Left lung (tissue), 10 donors: ENCODE data around the gene JMJD1C. TPM values are rescaled to one million over a fixed set of nuclear protein-coding genes. Genes with fewer than 3 reads are reported as not detected.

Source experiments
- ATAC-seq: fragments of 200-7000 bp; cut with Tn5 transposase; one replicate; pipeline ENCODE4 v1.9.1; 2020; ENCODE audit warnings: moderate library complexity
- DNase-seq, 4 donors: peaks; one replicate each; pipeline ENCODE4 v3.0.0-alpha.2; 2013 to 2020
- H3K27ac ChIP-seq, 2 donors: fragments of 200-600 bp; sonication (generic) in 1 of 2; one replicate each; pipeline versions ENCODE4 v1.5.0 to v1.8.0; 2020 to 2021
- H3K27me3 ChIP-seq, 2 donors: fragments of 200-600 bp; sonication (generic) in 1 of 2; one replicate each; pipeline versions ENCODE4 v1.5.0 to v1.8.0; 2020 to 2021
- H3K36me3 ChIP-seq, 2 donors: fragments of 200-600 bp; sonication (generic) in 1 of 2; one replicate each; pipeline versions ENCODE4 v1.5.0 to v1.8.0; 2020 to 2021
- H3K4me1 ChIP-seq, 2 donors: fragments of 200-600 bp; one replicate each; pipeline ENCODE4 v1.8.0; 2021
- H3K4me3 ChIP-seq, 2 donors: fragments of 200-600 bp; sonication (generic) in 1 of 2; one replicate each; pipeline versions ENCODE4 v1.5.0 to v1.8.0; 2020 to 2021; ENCODE audit warnings: mild to moderate bottlenecking in 1 of 2
- H3K9me3 ChIP-seq, 2 donors: fragments of 200-600 bp; sonication (generic) in 1 of 2; one replicate each; pipeline versions ENCODE4 v1.5.0 to v1.8.0; 2020 to 2021
- intact Hi-C, 2 donors: fragments of 100-400 bp; cut with DNase I; formaldehyde crosslinking; loops; one replicate each; pipeline versions ENCODE4 v1.11.2 to v1.14.2; 2022
- polyA plus RNA-seq, 6 donors: library from polyadenylated mRNA; unstranded; fragments of 120-200 nt; gene quantifications; one replicate each; pipeline ENCODE4 v1.2.1, GENCODE V29; 2013; ENCODE audit not compliant: insufficient read length in 6 of 6
- total RNA-seq, 2 donors: library from RNA; stranded (reverse); fragmentation: NEBNext Ultra II Directional; extraction: Animal tissue kit (Norgen Biotek cat#: 25700); gene quantifications; one replicate each; pipeline ENCODE4 v1.2.1, GENCODE V29; 2021
- TF ChIP-seq, protein P1 (sequence below), 2 donors: fragments of 200-600 bp; sonication (generic) in 1 of 2; IDR thresholded peaks; one replicate each; pipeline versions ENCODE4 v1.5.0 to v1.8.0; 2021; ENCODE audit warnings: antibody characterized with exemption in 2 of 2
- donor health status: DM: no; HTN: yes; CAD: no.
- donor health status: DM: no; HTN: no; CAD: no.

JMJD1C gene
- total and polyA plus RNA-seq, 8 donors, result 68.0 to 130 (median 98.6) TPM

DNA sequence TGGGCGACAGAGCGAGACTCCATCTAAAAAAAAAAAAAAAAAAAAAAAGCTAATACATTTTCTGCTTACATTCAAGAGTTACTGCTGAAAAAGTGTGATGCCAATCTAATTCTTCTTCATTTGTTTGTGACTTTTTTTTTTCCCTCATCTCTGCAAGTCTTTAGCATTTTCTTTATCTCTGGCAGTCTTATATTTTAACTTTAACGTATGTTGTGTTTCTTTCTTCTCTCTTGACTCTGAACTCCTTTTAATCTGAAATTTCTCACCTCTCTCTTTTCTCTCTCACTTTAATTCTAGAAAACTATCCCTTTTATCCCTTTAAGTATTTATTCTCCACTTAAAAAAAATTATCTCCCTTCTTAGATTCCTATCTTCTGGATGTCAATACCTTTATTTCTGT, 146.5 kb downstream of the JMJD1C start:
- no peak overlapping the region for H3K4me3 ChIP-seq
- no peaks in the 10 kb centered on the region for H3K9me3 ChIP-seq
- intact Hi-C loops, result no loop called here
- H3K27ac ChIP-seq, result no peak overlapping the region
- no peak for ATAC-seq
- no peaks in the 10 kb centered on the region for H3K4me1 ChIP-seq
- H3K36me3 ChIP-seq, result no peaks in the 10 kb centered on the region
- TF ChIP-seq, protein P1, sequence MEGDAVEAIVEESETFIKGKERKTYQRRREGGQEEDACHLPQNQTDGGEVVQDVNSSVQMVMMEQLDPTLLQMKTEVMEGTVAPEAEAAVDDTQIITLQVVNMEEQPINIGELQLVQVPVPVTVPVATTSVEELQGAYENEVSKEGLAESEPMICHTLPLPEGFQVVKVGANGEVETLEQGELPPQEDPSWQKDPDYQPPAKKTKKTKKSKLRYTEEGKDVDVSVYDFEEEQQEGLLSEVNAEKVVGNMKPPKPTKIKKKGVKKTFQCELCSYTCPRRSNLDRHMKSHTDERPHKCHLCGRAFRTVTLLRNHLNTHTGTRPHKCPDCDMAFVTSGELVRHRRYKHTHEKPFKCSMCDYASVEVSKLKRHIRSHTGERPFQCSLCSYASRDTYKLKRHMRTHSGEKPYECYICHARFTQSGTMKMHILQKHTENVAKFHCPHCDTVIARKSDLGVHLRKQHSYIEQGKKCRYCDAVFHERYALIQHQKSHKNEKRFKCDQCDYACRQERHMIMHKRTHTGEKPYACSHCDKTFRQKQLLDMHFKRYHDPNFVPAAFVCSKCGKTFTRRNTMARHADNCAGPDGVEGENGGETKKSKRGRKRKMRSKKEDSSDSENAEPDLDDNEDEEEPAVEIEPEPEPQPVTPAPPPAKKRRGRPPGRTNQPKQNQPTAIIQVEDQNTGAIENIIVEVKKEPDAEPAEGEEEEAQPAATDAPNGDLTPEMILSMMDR (IDR thresholded peaks at IDR 0.05), result no peak
- DNase-seq, result no peak
- H3K27me3 ChIP-seq, result no peaks in the 10 kb centered on the region

DNA sequence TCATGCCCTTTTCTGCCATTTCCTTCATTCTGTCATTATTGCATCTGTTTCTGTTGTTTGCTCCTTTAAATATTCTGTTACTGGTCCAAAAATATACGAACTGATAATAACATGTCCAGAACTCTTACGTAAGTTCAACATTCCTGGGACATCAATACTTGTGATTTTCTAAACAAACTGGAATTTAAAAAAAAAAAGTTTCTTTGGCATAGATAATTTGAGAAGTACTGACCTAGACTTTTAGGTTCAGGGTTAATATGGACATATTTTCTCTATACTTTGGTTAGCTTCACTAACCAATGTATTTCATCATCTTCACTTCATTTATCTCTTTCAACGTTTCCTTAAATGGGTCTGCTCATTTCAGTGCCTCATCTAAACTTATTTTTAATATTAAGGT, 147.3 kb downstream of the JMJD1C start:
- H3K27me3 ChIP-seq, result no peaks in the 10 kb centered on the region
- peak in 1 of 4 donors; percentile 10 for DNase-seq
- no peaks in the 10 kb centered on the region for H3K4me1 ChIP-seq
- no peaks in the 10 kb centered on the region for H3K9me3 ChIP-seq
- H3K27ac ChIP-seq, result no peak overlapping the region
- TF ChIP-seq, protein P1 (IDR thresholded peaks at IDR 0.05), result no peak
- intact Hi-C loops, result no loop called here
- no peak for ATAC-seq
- H3K36me3 ChIP-seq, result no peaks in the 10 kb centered on the region
- no peak overlapping the region for H3K4me3 ChIP-seq

DNA sequence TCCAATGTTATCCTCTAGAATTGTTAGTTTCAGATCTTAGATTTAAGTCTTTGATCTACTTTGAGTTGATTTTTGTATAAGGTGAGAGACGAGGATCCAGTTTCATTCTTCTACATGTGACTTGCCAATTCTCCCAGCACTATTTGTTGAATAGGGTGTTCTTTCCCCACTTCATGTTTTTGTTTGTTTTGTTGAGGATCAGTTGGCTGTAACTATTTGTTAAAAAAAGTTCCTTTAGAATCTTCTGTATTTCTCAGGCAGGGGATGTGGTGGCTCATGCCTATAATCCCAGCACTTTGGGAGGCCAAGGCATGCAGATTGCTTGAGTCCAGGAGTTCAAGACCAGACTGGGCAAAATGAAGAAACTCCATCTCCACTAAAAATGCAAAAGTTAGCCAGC, 151.8 kb downstream of the JMJD1C start:
- no peak for ATAC-seq
- DNase-seq, result no peak
- Histone ChIP-seq H3K27ac (no peak overlapping the region), H3K9me3 (no peaks in the 10 kb centered on the region), H3K36me3 (no peaks in the 10 kb centered on the region), H3K4me3 (no peak overlapping the region), H3K4me1 (no peaks in the 10 kb centered on the region), H3K27me3 (no peaks in the 10 kb centered on the region)
- TF ChIP-seq, protein P1 (IDR thresholded peaks at IDR 0.05), result no peak
- intact Hi-C loops, result no loop called here

DNA sequence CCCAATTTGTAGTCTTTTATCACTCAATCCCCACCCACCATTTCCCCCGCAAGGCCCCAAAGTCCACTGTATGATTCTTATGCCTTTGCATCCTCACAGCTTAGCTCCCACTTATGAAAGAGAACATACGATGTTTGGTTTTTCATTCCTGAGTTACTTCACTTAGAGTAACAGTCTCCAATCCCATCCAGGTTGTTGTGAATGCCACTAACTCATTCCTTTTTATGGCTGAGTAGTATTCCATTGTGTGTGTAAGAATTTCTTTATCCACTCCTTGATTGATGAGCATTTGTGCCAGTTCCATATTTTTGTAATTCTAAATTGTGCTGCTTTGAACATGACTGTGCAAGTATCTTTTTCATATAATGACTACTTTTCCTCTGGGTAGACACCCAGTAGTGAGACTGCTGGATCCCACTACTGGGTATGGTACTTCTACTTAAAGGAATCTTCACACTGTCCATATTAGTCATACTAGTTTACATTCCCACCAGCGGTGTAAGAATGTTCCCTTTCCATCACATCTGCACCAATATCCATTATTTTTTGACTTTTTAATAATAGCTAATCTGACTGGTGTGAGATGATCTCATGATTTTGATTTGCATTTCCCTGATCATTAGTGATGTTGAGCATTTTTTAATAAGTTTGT, 152.6 kb downstream of the JMJD1C start:
- H3K36me3 ChIP-seq, result no peaks in the 10 kb centered on the region
- intact Hi-C loops, result no loop called here
- TF ChIP-seq, protein P1 (IDR thresholded peaks at IDR 0.05), result no peak

DNA sequence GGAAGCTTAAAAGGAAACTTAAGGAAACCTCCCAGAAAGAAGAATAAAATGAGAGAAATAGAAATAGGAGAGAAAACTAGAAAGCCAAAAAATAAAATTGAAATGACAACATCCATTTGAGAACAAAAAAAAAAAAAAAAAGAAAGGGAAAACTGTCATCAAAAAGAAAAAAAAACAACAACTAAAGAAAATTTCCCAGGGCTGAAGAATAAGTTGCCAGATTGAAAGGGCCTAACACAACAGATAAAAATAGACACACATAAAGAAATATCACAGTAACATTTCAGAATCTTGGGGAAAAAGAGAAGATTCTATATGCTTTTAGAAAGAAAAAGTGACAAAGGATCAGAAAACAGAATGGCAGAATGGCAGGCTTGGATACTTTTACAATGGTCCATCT, 157.1 kb downstream of the JMJD1C start:
- Histone ChIP-seq H3K27me3 (no peaks in the 10 kb centered on the region), H3K4me1 (no peaks in the 10 kb centered on the region), H3K36me3 (no peaks in the 10 kb centered on the region), H3K4me3 (no peak overlapping the region), H3K9me3 (no peaks in the 10 kb centered on the region), H3K27ac (no peak overlapping the region)
- intact Hi-C loops, result no loop called here
- TF ChIP-seq, protein P1 (IDR thresholded peaks at IDR 0.05), result no peak
- DNase-seq (no peak), ATAC-seq (no peak)

More for the DNA sequence above, 152.6 kb downstream of the JMJD1C start:
- Histone ChIP-seq H3K9me3 (no peaks in the 10 kb centered on the region), H3K27ac (no peak overlapping the region), H3K27me3 (no peaks in the 10 kb centered on the region), H3K4me3 (no peak overlapping the region), H3K4me1 (no peaks in the 10 kb centered on the region)
- ATAC-seq (no peak), DNase-seq (no peak)
